NCI-H748 treated with DMSO at 0.1 percent for 48 hours (cell line): ENCODE data around the gene ERFL.
"Not testable (repeated sequence)": the region's sequence is repeated elsewhere in the genome, so short reads cannot be mapped to it uniquely, and the experiment has no call there.

Source experiments
- DNase-seq: peaks from one replicate; lab custom pipeline; 2025; lab: John Stamatoyannopoulos, UW

ERFL gene

DNA sequence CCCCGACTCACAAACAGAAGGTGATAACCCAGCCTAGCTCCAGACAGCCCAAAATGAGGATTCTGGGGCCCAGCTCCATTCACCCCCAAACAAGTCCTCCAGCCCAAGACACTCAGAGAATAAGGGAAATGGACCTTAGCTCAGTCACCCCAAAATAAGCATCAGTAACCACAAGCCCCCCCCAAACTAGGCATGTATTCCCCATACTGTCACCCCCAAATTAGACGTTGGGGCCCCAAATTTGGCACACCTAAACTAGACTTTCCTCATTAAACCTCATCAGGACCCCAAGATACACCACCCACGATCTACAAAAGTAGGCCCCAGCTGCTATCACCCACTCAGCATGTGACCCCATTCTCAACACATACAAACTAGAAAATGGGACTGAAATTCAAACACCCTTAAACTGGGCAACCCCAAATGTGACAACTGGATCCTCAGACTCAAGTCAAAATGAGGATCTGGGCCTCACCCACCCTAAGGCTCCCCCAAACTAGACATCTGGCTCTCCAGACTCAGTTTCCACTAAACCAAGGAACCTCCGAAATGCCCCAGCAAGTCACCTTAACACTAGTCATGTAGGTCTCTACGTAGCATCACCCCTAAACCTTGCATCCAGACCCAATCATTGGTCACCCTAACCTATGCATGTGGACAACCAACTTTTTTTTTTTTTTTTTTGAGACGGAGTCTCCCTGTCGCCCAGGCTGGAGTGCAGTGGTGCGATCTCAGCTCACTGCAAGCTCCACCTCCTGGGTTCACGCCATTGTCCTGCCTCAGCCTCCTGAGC, 13.4 kb upstream of the ERFL start:
- no peak for DNase-seq

DNA sequence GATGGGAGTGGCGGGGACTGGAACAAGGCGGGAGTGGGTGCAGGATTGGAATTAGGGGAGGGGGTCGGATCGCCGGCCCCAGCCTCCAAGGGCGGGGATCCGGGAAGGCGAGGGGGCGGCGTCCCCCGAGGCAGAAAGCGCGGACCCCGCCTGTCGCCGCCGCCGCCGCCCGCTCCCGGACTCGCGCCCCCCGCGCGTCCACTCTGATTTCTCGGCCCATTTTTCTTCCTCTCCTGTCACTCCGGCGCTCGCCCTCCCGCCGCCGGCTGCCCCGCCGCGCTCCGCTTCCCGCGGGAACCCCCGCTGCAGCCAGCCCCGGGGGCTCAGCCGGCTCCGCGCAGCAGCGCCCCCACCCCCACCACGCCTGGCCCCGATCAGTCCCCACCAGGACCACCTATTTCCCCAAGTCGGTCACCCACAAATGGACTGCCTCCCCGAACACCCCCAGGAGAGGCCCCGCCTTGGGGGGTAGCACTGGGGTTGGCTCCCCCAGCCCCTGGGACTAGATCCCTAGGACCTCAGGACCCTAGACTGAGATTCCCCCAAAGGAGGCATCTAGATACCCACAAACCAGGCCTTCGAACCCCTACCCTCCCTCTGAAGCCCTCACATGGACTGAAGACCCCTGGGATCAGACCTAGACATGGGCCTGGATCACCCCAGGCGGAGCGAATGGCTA, 12.6 kb upstream of the ERFL start:
- no peak for DNase-seq

DNA sequence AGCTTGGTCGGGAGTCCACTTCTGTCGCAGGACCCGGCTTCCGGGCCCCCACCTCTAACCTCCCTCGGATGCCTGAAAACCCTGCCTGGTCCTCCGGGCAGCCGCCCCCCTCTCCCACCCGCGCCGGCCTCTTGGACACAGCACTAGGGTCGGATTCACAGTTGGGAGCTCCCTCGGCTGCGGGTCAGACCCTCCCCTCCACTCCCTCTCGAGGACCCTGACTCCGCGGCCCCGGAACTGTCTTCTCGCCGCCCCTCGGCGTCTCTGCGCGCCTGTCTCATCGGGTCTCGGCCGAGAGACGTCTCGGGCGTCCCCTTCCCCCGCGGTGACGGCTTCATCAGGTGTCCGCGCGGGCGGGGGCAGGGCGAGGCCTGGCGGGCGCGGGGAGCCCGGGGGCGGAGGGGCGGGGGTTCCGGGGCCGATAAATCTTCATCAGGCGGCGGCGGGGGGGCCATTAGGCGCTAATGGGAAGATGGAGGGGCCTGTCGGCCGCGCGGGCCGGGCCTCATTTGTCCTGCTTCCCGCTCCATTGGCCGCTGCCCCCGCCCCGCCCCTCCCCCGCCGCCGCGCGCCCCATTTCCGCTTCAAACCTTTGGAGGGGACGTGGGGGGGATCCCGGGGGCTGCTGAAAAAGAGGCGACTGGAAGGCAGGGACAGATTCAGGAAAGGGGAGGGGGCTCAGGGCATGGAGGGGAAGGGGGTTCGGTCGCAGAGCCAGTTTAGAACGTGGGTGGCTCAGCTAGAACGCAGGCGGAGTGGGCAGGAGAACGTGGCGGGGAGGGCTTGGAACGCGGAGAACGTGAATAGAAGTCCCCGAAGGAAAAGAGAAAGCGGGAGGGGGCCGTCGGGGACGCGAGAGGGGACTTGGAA, 11.8 kb upstream of the ERFL start:
- peak; percentile 33 for DNase-seq

DNA sequence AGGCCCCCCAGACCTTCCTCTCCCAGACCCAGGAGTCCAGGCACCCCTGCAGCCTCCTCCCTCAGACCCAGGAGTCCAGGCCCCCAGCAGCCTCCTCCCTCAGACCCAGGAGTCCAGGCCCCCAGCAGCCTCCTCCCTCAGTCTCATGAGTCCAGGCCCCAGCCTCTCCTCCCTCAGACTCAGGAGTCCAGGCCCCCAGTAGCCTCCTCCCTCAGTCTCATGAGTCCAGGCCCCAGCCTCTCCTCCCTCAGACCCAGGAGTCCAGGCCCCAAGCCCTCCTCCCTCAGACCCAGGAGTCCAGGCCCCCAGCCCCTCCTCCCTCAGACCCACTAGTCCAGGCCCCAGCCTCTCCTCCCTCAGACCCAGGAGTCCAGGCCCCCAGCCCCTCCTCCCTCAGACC, 11.0 kb upstream of the ERFL start:
- not testable (repeated sequence) for DNase-seq

DNA sequence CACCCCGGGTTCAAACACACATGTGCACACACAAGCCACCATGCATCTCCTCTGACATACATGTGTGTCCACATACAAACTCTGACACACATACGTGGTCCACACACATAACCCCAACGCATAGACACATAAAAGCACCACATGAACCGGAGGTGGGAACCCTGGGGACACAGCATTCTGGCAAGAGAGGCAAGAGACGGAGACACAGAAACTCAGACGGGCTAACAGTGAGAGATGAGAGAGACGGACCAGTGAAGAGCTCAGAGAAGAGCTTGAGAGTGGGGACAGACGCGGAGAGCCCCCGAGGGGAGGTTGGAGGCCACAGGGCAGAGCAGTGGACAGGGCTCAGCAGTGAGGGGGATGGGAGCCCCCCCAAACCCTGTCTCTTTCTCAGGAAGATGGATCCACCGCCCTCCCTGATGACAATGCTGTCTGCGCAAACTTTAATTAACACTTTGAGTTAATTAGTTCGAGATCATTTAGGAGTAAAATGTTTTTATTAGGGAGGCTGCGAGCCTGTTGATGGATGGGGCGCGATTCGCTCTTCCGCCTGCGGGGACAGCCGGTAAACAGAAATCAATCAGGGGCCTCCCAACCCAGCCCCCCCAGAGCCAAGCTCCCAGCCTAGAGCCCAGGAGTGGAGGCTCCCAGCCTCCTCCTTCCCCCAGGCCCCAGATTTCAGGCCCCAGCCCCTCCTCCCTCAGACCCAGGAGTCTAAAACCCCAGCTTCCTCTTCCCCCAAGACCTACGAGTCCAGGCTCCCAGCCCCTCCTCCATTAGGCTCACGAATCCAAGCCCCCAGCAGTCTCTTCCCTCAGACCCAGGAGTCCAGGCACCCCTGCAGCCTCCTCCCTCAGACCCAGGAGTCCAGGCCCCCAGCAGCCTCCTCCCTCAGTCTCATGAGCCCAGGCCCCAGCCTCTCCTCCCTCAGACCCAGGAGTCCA, 9.5 kb upstream of the ERFL start:
- DNase-seq: no peak

DNA sequence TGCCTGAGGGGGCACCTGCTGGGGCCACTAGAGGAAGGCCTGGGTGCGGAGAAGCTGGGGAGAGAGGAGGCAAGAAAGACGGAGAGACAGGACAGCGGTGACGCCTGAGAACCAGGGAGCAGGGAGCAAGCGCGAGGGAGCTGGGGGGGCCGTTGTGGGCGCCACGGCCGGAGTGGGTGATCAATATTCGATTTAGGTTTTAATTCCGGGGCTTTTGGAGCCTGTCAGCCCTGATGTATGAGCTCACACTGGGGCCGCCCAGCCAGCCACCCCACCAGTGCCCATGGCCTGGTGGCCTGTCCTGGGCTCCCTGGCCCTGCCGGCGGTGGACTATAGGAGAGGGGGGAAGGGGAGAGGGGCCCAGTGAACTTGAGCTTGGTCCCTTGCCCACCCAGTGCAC, 8.7 kb upstream of the ERFL start:
- no peak for DNase-seq

DNA sequence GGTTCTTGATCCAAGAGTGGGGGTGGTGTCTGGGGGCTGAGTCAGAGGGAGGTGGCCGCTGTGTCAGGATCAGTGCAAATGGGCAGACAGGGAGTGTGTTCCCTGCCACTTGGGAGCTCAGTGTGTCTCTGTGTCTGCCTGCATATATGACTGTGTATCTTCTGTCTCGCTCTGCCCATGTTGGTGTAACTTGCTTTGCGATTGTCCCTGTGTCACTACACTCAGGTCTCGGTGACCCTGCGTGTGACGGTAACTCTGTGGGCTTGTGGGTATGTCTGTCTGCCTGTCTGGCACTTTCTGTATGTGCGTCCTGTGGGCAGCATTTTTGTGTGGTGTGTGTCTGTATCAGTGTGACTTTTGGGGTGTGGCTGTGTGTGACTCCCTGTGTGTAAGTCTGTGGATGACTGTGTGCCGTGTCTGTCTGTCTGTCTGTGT, 8.2 kb upstream of the ERFL start:
- no peak for DNase-seq

DNA sequence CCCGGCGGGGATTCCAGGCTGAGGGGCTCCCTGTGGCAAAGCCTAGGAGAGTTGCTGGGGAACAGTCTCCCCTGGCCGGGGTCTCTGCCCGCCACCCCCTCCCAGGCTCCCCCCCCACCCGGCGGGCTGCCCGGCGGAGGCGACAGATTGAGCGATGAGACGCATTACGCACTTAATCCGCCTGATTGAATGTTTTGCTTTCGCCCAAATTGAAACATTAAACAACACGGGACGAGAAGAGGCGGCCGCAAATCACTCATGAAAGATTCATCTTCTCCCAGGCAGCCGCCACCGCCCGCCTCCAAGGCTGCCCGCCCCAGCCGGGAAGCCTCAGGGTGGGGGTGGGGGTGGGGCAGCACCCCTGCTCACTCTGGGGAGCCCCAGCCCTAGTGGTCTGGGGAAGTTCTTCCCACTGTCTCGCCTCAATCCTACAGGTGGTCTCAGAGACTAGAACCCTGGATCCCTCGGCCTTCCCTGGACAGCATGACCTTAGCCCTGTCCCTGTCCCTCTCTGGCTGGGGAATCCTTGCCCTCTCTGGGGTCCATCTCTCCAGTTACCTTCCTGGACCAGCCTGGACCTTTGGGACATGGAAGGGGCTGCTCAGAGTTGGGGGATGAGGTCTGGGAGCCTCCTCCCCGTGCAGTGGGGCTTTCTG, 7.6 kb upstream of the ERFL start:
- no peak for DNase-seq

DNA sequence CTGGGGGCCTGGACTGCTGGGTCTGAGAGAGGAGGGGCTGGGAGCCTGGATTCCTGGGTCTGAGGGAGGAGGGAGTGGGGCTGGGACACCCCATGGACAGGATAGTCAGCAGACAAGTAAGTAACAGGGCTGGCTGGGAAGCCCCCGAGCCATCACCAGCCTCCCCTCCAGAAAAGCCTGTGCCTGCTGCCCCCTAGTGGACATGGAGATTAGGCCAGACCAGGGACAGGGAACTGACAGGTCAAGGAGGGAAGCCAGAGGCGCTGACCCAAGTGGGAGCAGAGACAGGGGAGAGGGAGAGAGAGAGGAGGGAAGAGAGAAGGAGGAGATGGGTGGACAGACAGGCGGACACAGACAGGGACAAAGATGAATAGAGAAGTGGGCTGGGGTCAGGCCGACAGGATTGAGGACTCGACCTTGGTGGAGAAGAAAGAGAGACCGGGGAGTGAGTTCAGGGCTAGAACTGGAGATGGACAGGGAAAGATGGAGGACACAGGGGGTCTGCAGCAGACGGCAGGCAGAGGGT, 6.7 kb upstream of the ERFL start:
- DNase-seq: peak; percentile 52

DNA sequence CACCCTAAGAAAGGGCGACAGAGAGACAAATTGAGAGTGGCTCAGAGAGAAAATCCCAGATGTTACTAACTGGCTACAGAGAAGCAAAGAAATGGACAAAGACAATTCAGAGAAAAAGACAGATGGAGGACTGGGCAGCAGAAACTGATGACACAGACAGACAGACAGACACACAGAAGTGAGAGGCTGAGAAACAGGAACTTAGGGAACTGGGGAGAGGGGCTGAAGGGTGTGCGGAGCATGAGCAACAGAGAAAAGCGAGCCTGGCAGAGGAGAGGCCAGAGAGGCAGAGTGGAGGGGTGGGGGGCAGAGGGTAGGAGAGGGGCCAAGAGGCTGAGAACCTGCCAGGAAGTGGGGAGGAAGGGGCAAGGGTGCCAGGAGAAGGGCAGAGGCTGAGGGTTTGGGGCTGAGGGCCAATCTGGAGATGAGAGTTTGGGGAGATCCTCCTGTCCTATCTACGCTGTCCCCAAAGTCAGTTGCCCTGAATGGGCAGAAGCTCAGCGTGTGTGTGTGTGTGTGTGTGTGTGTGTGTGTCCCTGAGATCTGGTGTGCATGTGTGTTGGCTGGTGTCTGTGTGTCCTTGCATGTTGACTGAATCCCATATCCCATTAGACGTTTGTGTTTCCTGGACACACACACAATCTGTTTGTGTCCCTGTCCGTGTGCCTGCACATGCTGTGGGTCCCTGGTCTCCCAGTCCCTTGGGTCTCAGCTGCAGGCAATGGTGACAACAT, 5.6 kb upstream of the ERFL start:
- no peak for DNase-seq

DNA sequence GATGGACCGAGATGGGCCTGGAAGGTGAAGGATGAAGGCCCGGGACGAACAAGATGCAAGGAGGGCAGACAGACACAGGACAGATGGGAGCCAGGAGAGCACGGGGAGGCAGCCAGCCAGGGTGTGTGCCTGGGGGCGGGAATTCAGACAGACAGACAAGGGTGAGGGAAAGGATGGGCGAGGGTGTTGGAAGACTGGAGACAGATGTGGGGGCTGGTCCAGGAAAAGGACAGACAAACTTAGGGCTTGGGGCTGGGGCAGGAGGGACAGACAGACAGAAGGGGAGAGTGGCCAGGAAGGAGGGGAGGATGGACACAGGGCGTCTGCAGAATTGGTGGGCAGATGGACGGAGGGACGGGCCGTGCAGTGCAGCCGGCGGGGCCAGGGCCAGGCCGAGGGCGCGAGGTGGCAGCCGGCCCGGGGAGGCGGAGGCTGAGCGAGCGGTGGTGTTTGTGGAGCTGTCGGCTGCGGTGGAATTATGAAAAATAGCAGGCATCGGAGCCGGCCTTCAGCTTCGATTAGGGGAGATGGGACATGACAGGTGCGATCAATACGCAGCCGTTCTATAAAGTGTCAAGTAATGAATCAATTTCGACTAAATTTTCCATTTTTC, 4.6 kb upstream of the ERFL start:
- no peak for DNase-seq

DNA sequence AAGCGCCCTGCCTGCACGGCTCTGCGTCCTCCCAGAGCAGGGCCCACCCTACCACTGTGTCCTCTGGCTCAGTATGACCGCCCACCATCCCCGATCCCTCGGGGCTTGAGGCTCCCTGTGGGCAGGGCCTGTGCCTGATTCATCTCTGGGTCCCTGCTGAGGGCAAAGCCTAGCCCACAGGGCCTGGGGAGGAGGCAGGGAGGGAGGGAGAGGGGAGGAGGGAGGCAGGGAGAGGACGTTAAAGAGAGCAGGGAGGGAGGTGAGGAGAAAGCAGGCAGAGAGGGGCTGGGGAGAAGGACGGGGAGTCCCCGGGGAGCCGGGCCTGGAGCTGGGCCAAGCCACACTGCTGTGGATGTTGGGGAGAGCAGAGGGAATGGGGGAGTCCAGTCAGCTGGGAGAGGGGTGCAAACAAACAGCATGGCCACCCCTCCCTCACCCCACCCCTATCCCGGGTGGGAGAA, 4.0 kb upstream of the ERFL start:
- no peak for DNase-seq

DNA sequence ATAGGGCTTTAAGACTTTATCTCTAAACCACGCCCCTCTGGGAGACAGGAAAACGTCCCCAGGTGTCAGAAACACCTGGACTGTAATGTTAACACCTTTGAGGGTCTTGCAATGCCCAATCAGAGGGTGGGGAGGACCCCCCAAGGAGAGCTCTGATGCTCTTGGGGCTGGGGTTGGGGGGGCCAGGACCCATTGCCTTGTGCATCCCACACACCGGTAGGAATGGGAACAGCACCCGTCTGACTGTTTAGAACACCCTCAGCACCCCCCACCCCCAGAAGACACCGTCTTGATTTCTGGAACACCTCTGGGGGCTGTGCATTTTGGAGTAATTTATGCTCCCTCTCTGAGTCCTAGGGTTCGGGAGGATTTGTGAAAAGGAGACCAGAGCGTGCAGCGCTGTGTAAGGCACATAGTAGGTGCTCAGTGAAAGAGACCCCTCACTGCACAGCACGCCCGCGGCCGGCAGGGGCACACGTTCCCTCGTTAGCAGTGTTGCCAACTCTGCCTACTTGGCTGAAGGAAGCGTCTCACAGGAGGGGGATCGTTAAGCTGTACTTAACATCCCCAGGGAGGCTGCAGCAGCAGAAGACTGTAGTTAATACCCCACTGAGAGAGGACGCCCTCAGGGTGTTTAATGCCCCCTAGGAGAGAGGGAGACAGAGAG, 2.8 kb upstream of the ERFL start:
- DNase-seq: no peak

DNA sequence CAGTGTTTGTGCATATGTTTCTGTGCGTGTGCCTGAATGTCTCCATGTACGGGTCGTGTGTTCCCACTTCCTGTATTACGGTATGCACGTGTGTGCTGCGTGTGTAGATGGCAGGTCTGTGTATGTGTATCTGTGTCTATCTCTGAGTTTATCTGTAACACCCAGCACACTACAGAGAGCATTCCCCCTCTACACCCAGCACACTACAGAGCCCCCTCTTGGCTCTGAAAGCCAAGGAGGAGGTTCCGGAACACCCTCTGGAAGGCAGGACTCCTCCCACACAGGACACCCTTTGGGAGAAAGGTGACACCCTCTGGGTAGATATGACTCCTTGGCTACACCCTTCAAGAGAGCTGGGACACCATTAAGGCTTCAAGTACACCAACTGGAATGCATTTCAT, 2.1 kb upstream of the ERFL start:
- no peak for DNase-seq

DNA sequence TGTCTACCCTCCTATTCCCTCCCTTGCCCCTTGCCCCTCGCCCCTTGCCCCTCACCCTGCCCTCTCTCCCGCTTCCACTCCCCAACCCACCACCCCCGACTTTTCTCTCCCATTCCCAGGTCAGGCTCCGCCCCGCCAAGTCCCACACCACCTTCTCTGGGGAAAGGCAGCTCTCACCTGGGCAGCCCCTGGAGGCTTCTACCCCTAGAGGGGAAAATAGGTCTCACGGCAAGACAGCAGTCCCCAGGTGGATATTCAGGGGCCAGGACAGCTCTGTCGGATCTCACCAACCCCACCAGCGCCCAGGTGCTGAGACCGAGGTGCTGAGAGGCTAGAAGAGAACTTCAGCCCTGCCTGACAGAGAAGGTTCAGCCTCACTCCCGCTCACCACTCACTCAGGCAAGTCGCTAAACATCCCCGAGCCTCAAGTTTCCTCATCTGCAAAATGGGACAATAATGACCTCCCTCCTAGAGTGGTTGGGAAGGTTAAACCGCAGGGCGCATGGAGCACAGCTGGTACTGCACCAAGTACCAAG, 1.4 kb upstream of the ERFL start:
- DNase-seq: no peak

DNA sequence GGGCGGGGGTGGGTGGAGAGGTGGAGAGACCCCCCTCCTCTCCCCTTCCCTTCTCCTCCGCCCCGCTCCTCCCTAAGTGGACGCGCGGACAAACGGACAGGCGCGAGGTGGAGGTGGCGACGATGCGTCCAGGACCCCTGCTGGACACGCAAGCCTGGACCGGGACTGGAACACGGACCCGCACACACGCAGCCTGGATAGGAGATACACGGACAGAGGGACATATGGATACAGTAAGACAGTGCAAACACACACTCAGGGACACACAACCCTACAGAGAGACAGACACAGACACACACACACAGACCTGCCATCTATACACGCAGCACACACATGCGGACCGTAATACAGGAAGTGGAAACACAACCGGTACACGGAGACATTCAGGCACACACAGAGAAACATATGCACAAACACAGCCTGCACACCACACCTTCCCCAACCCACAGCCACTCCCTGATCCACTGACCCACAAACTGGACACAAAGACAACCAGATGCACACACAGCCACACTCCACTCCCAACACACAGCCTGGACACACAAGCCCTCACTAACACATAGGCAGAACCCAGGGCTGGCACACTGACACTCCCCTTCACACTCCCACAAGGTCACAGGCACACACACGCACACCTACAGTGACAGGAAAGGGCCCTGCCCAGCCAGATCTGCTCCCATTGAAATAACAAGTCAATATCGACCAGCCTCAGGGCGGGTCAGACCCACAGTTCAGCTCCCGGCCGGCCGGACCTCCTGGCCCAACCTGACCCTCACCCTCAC, 696 bp upstream of the ERFL start:
- DNase-seq: no peak

DNA sequence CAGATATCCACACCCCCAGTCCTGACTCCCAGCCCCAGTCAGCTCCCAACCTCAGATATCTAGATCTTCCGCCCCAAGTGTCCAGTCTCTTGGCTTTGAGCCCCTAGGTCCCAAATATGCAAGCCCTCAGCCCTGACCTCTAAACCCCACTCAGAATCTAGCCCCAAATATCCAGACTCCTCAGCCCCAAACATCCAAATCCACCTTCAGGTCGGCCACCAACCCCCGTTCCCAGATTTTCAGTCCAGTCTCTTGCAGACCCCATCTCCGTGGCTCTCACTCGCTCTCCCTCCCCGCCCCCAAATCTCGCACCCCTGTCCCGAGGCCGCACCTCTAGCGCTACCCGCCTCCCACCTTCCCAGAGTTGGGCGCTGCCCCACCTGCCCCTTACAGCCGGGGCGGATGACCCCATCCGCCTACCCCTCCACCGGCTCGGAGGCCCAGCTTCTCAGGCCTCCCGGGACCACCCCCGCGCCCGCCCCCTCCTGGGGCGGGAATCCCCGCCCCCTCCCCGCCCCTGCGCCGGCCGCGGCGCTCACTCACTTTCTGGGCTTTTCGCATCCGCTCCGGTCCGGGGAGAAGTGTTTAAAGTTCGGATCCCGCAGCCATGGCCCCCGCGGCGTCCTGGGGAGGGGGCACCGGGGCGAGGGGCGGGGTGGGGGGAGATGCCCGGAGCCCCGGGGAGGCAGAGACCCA, 604 bp downstream of the ERFL start:
- no peak for DNase-seq
